ES-I3 (cell line): ENCODE results near the gene JUND.

Experiments used
- H3K36me3 ChIP-seq: 2 replicates; pipeline ENCODE4 v1.6.1; 2013; ENCODE audit warnings: mild to moderate bottlenecking, low read length, control low read depth, moderate library complexity; ENCODE audit not compliant: insufficient read depth
- H3K4me1 ChIP-seq: 2 replicates; pipeline ENCODE4 v1.6.1; 2013; ENCODE audit warnings: mild to moderate bottlenecking, control low read depth, low read length; ENCODE audit not compliant: insufficient read depth
- H3K9ac ChIP-seq: 2 replicates; pipeline ENCODE4 v1.6.1; 2013; ENCODE audit warnings: low read depth, mild to moderate bottlenecking, low read length, moderate library complexity
- H3K9me3 ChIP-seq: 2 replicates; pipeline ENCODE4 v1.6.1; 2013; ENCODE audit warnings: mild to moderate bottlenecking, low read length, moderate library complexity; ENCODE audit not compliant: control insufficient read depth, insufficient read depth

JUND gene

DNA sequence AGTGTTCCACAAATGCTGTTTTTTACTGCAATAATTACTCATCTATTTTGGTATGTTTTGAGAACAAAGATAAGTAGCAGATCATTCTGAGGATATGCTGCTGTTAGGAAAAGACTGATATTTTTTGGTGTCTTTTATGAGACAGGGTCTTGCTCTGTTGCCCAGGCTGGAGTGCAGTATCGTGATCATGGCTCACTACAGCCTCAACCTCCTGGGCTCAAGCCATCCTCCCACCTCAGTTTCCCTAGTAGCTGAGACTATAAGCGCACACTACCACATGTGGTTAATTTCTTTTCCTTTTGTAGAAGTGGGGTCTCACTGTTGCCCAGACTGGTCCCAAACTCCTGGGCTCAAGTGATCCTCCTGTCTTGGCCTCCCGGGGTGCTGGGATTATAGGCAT is 32.0 kb upstream of the JUND start:
- Histone ChIP-seq H3K4me1 (no peaks in the 10 kb centered on the region; the same call in 1 of the 2 replicates), H3K36me3 (peaks cover 14% of the 10 kb centered on the region), H3K9me3 (no peaks in the 10 kb centered on the region), H3K9ac (no peak overlapping the region)

DNA sequence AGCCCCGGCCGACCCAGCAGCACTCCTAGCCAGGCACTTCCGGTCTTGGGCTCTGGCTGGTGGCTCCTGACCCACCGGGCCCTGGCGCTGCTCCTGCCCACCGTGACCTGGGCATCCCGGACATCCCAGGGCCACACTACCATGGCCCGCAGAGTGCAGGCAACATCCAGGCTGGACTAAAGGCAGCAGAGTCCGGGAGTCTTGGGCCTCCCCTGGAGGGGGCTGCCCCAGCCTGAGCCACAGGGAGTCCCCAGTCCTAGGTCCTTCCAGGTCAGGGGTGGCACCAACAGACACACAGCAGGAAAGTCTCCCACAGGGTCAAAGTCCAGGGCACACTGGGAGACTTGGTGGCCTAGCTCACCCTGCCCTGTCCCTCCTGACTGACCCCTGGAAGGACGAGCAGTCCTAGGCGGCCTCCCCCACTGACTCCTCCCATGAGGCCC is 30.7 kb upstream of the JUND start:
- no peak overlapping the region for H3K9ac ChIP-seq
- H3K36me3 ChIP-seq = peaks cover 22% of the 10 kb centered on the region
- no peaks in the 10 kb centered on the region for H3K9me3 ChIP-seq
- no peaks in the 10 kb centered on the region for H3K4me1 ChIP-seq

DNA sequence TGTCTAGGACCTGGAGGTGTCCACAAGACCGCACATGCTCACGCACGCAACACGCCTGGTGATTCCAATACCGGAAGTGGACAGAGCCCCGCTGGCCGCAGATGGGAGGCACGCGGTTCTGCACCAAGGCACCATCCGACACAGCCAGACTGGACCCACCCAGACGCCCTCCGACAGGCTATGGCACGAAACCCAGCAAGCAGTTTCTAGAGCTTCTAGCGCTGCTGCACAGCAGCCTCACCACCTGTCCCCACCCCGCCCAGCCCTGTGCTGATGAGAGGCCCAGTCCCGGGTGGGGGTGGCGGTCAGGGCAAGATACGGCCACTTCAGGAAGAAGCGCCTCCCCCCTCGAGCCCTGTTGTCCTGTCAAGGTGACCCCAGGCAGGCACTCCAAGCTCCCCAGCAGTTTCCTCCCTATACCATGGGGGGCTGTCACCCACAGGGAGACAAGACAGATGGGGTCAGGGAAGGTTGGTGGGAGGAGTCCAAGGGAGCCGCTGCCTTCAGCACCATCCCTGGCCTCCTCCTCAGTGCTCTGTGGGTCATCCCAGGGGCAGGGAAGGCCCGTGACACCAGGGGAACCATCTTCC is 30.2 kb upstream of the JUND start:
- no peaks in the 10 kb centered on the region for H3K4me1 ChIP-seq
- H3K9ac ChIP-seq = no peak overlapping the region
- H3K36me3 ChIP-seq = peaks cover 23% of the 10 kb centered on the region
- H3K9me3 ChIP-seq = no peaks in the 10 kb centered on the region

- no peak overlapping the region for H3K9ac ChIP-seq
- H3K9me3 ChIP-seq = no peaks in the 10 kb centered on the region
- H3K4me1 ChIP-seq = no peaks in the 10 kb centered on the region
- H3K36me3 ChIP-seq = peaks cover 23% of the 10 kb centered on the region
These were observed 29.5 kb upstream of the JUND start for GRCh38 chr19:18310966-18311365.

GRCh38 chr19:18310118-18310909 is 28.9 kb upstream of the JUND start:
- H3K4me1 ChIP-seq = no peaks in the 10 kb centered on the region; the same call in 1 of the 2 replicates
- no peaks in the 10 kb centered on the region for H3K9me3 ChIP-seq
- peaks cover 23% of the 10 kb centered on the region for H3K36me3 ChIP-seq
- H3K9ac ChIP-seq = no peak overlapping the region

DNA sequence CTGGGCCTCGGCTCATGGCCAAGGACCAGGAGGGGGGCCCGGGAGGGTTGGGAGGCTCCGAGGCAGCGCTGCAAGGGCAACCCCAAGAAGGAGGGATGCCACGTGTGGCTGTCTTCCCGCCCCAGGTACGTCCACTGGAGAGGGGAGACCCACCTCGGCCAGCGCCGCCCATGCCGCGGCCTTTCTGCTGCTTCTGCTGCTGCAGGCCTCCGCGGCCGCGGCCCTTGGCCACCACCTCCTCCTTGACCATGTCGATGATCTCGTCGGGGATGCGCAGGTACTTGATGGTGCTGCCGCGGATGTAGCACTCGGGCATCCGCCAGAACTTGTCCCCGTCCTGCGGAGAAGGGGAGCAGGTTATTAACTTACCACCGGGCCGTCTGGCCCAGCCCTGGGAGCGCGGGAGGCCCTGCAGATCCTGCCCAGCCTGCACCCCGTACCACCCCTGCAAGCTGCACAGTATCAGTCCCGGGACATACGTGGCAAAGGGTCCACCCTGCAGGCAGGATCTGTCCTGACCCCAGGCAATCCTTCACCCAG is 28.2 kb upstream of the JUND start:
- H3K9ac ChIP-seq = no peak overlapping the region
- peaks cover 23% of the 10 kb centered on the region for H3K36me3 ChIP-seq
- H3K4me1 ChIP-seq = peaks cover 6% of the 10 kb centered on the region; the same call in 1 of the 2 replicates
- H3K9me3 ChIP-seq = no peaks in the 10 kb centered on the region

- Histone ChIP-seq H3K9me3 (no peaks in the 10 kb centered on the region), H3K9ac (no peak overlapping the region), H3K4me1 (peaks cover 6% of the 10 kb centered on the region; the same call in 1 of the 2 replicates), H3K36me3 (peaks cover 23% of the 10 kb centered on the region)
These were observed 27.5 kb upstream of the JUND start for GRCh38 chr19:18308948-18309325.

DNA sequence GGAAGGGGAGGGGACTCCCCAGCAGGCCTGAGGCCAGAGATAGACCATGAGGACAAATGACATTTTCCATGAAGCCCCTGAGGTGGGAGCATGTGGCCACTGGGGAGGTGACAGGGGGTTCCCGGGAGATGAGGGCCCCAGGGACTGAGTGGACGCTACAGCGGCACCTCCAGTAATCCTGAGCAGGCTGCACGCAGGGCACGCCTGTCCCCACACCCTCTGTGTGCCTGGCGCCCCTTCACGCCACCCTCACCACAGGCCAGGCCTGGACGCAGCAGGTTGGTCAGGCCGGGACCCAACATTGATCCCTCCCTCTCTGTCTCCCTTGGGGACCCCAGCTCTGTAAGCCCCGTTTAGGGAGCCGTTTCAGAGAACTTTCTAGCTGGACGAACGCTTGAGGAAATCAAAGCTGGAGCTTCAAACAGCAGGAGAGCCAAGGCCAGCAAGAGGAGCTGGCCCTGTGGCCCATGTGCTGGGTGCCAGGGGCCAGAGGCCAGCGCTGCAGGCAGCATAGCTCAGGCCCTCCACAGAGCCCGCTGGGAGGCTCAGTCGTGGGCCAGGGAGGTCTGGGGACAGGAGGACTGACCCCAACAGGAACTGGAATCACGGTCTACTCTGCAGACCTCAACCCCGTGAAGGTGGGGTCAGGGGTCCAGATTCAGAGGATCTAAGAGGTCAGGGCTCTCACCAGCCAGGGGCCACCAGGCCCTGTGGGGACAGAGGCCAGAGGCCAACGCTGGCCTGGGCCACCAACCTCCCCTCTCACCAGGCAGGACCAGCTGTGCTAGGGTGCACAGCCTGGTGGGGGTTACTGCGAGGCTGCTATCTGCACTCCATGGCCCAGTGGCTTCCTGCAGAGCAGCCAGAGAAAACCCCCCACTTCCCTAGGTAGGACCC is 26.9 kb upstream of the JUND start:
- Histone ChIP-seq H3K9me3 (no peaks in the 10 kb centered on the region), H3K9ac (no peak overlapping the region), H3K36me3 (peaks cover 19% of the 10 kb centered on the region)

GRCh38 chr19:18307271-18307681 is 25.9 kb upstream of the JUND start:
- H3K4me1 ChIP-seq = peaks cover 6% of the 10 kb centered on the region; the same call in 1 of the 2 replicates
- H3K9me3 ChIP-seq = no peaks in the 10 kb centered on the region
- H3K36me3 ChIP-seq = peaks cover 16% of the 10 kb centered on the region
- H3K9ac ChIP-seq = no peak overlapping the region

More for the DNA sequence above, 26.9 kb upstream of the JUND start:
- H3K4me1 ChIP-seq = peaks cover 6% of the 10 kb centered on the region; the same call in 1 of the 2 replicates

DNA sequence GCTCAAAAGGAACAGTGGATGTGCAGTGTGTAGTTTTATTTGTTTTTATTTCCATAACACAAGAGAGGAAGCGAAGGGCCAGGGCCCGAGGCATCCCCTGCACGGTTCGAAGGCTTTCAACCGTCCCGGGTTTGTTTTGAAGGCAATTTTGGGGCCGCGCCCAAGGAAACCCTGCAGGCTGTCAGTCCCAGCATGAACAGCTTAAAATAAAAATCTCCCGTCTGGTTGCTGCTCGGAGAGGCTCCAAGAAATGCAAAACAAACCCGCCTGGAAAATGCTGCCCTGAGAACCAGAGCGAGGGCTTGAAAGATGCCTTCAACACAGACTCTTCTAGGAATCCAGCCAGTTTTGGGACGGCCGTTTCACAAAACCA is 25.5 kb upstream of the JUND start:
- Histone ChIP-seq H3K36me3 (peaks cover 16% of the 10 kb centered on the region), H3K4me1 (peaks cover 6% of the 10 kb centered on the region; the same call in 1 of the 2 replicates)

DNA sequence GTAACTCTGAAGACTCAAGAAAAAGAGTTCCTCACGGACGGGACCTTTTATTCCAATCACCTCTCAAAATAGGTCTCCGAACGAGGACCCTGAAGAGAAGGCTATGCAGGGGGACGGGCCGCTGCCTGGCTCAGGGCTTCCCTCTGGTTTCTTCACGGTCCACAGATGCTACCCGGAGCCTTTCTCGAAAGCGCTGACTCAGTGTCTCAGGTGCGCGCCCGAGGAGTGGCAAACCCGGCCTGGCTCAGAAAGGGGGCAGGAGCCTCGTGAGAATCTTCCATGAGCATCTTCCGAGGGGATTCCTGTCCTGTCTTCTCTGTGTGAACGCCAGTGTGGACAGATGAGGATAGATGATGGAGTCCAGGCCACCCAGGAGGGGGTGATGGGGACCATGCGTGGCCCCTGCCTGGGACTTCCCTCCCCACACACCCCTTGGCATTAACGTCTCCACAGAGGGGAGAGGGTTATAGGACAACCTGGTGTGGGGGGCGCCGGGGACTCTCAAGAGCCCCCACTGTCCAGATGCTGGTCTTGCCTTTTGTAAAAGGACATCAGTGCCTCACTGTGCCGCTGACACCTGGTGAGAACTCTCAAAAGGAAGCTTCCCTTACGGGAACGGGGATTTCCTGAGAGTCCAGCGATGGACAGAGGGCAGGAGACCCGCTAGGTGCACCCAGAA is 24.9 kb upstream of the JUND start:
- H3K36me3 ChIP-seq = peaks cover 16% of the 10 kb centered on the region
- no peak overlapping the region for H3K9ac ChIP-seq
- H3K9me3 ChIP-seq = no peaks in the 10 kb centered on the region
- peaks cover 6% of the 10 kb centered on the region; the same call in 1 of the 2 replicates for H3K4me1 ChIP-seq

More for the DNA sequence above, 25.5 kb upstream of the JUND start:
- Histone ChIP-seq H3K9ac (no peak overlapping the region), H3K9me3 (no peaks in the 10 kb centered on the region)

GRCh38 chr19:18304458-18305310 is 23.3 kb upstream of the JUND start:
- Histone ChIP-seq H3K9me3 (no peaks in the 10 kb centered on the region), H3K36me3 (peaks cover 16% of the 10 kb centered on the region), H3K9ac (peak overlapping the region; percentile 39), H3K4me1 (peaks cover 6% of the 10 kb centered on the region; the same call in 1 of the 2 replicates)

DNA sequence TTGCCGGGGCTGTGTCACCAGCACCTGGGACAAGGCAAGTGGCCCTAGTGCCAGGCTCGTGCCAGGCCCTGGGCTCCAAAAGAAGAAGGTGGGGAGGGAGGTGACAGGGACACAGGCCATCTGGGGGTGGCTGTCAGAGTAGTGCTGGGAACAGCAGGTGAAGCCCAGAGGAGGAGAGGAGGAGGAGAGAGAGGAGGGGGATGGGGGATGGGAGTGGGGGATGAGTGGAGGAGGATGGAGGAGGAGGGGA is 22.7 kb upstream of the JUND start:
- peaks cover 12% of the 10 kb centered on the region for H3K36me3 ChIP-seq
- peaks cover 6% of the 10 kb centered on the region; the same call in 1 of the 2 replicates for H3K4me1 ChIP-seq
- H3K9me3 ChIP-seq = no peaks in the 10 kb centered on the region
- no peak overlapping the region; the same call in 1 of the 2 replicates for H3K9ac ChIP-seq
